Spleen (tissue), 11 donors: ENCODE results near the gene IL1B. TPM values are rescaled to one million over a fixed set of nuclear protein-coding genes. Genes with fewer than 3 reads are reported as not detected.
A peak's percentile ranks its signal among the peaks of the same experiment; 100 is the strongest.

Source experiments
- DNase-seq: peaks from one replicate; pipeline ENCODE4 v3.0.0-alpha.2; 2020
- H3K27ac ChIP-seq, 8 donors: fragments of 200-600 bp; sonication (generic) in 7 of 8; 1 replicate in 4 of 8; 2 replicates in 4 of 8; pipeline versions ENCODE4 v1.5.0 to v1.8.0; 2016 to 2021; ENCODE audit warnings: inconsistent platforms in 4 of 8, mild to moderate bottlenecking in 4 of 8, moderate library complexity in 1 of 8
- H3K27me3 ChIP-seq, 7 donors: fragments of 200-600 bp; sonication (generic) in 6 of 7; replicated peaks in 1 of 7; 1 replicate in 4 of 7; 2 replicates in 3 of 7; pipeline versions ENCODE4 v1.5.0 to v1.8.0; 2016 to 2021; ENCODE audit warnings: inconsistent platforms in 3 of 7, mild to moderate bottlenecking in 1 of 7
- H3K36me3 ChIP-seq, 6 donors: fragments of 200-600 bp; sonication (generic) in 5 of 6; 1 replicate in 4 of 6; 2 replicates in 2 of 6; pipeline versions ENCODE4 v1.5.0 to v1.8.0; 2016 to 2021; ENCODE audit warnings: inconsistent platforms in 2 of 6
- H3K4me1 ChIP-seq, 6 donors: fragments of 200-600 bp; sonication (generic) in 5 of 6; 1 replicate in 3 of 6; 2 replicates in 3 of 6; pipeline versions ENCODE4 v1.5.0 to v1.8.0; 2016 to 2021; ENCODE audit warnings: inconsistent platforms in 3 of 6
- H3K4me3 ChIP-seq, 8 donors: fragments of 200-600 bp; sonication (generic) in 7 of 8; 1 replicate in 4 of 8; 2 replicates in 4 of 8; pipeline versions ENCODE4 v1.5.0 to v1.8.0; 2016 to 2021; ENCODE audit warnings: inconsistent platforms in 4 of 8, mild to moderate bottlenecking in 4 of 8, moderate library complexity in 2 of 8
- H3K9me3 ChIP-seq, 8 donors: fragments of 200-600 bp; sonication (generic) in 7 of 8; 1 replicate in 4 of 8; 2 replicates in 4 of 8; pipeline versions ENCODE4 v1.5.0 to v1.8.0; 2016 to 2021; ENCODE audit warnings: inconsistent platforms in 4 of 8
- CTCF ChIP-seq, 11 experiments: fragments of 200-600 bp in 7 of 11; fragments of 450-650 bp in 4 of 11; sonication (generic) in 4 of 11; IDR thresholded peaks in 8 of 11; conservative IDR thresholded peaks in 3 of 11; 1 replicate in 7 of 11; 2 replicates in 4 of 11; pipeline versions ENCODE4 v1.4.0 to v1.8.0; 2016 to 2021; ENCODE audit warnings: antibody characterized with exemption in 11 of 11, inconsistent platforms in 4 of 11, mild to moderate bottlenecking in 1 of 11
- POLR2A ChIP-seq, 3 donors: fragments of 450-650 bp; IDR thresholded peaks; one replicate each; pipeline ENCODE4 v1.5.1; 2017; ENCODE audit warnings: antibody characterized with exemption in 3 of 3, mild to moderate bottlenecking in 1 of 3
- POLR2AphosphoS5 ChIP-seq, 3 donors: sonication (generic); formaldehyde crosslinking; IDR thresholded peaks; one replicate each; pipeline ENCODE4 v1.5.1; 2017; ENCODE audit warnings: antibody characterized with exemption in 3 of 3
- WGBS, 5 donors: extraction: QIAGEN DNeasy Blood & Tissue Kit in 3 of 5; methylation state at CpG; one replicate each; pipeline versions ENCODE4 v1.1.5 to v1.1.7; 2013 to 2018; 5-methylcytosine and 5-hydroxymethylcytosine counted together
- intact Hi-C: fragments of 100-400 bp; cut with DNase I; formaldehyde crosslinking; loops from one replicate; pipeline ENCODE4 v1.15.0; 2023; ENCODE audit warnings: low total_unique reads
- polyA plus RNA-seq, 3 donors: library from polyadenylated mRNA; stranded (reverse); fragments of 200-250 nt; gene quantifications; one replicate each; pipeline ENCODE4 v1.2.1, GENCODE V29; 2013
- total RNA-seq, 7 donors: library from RNA; depleted of rRNA in 3 of 7; stranded (reverse); fragments of >200 nt in 3 of 7; fragmentation: NEBNext Ultra II Directional in 4 of 7; extraction: Animal tissue kit (Norgen Biotek cat#: 25700) in 4 of 7; gene quantifications; one replicate each; pipeline versions ENCODE4 v1.1.0 to v1.2.1, GENCODE V29; 2016 to 2021
- donor health status: healthy with polysubstance abuse.
- donor health status: DM: no; HTN: no; CAD: no; lungs with moderate emphysema.
- donor health status: DM: no; HTN: no; CAD: no.
- donor health status: Bipolar disorder and iron deficiency.
- donor health status: healthy.
- donor health status: DM: no; HTN: no; CAD: no.
- donor health status: DM: yes; HTN: yes; CAD: no.

IL1B gene
- total and polyA plus RNA-seq, 10 donors = 3.4 to 81.9 (median 11.5) TPM

GRCh38 chr2:112813280-112813966 lies 23.2 kb downstream of the IL1B start:
- intact Hi-C loops = no loop called here
- no peak for DNase-seq
- Histone ChIP-seq H3K27me3 (no peaks in the 10 kb centered on the region), H3K4me3 (no peak overlapping the region), H3K36me3 (no peaks in the 10 kb centered on the region), H3K4me1 (peaks cover 12 to 42% (median 26%) of the 10 kb centered on the region in 6 donors), H3K27ac (peak overlapping the region in 2 of 8 donors; percentile 26 to 48), H3K9me3 (no peaks in the 10 kb centered on the region)
- WGBS, 5 donors = 84 to 91% (median 90%) methylated on average over 10 of the region's 10 CpGs
- TF ChIP-seq POLR2AphosphoS5 (IDR thresholded peaks at IDR 0.05) (no peak), POLR2A (IDR thresholded peaks at IDR 0.05) (no peak), CTCF (IDR thresholded peaks at IDR 0.05 in 8 of 11, conservative IDR thresholded peaks at IDR 0.05 in 3 of 11) (no peak)

DNA sequence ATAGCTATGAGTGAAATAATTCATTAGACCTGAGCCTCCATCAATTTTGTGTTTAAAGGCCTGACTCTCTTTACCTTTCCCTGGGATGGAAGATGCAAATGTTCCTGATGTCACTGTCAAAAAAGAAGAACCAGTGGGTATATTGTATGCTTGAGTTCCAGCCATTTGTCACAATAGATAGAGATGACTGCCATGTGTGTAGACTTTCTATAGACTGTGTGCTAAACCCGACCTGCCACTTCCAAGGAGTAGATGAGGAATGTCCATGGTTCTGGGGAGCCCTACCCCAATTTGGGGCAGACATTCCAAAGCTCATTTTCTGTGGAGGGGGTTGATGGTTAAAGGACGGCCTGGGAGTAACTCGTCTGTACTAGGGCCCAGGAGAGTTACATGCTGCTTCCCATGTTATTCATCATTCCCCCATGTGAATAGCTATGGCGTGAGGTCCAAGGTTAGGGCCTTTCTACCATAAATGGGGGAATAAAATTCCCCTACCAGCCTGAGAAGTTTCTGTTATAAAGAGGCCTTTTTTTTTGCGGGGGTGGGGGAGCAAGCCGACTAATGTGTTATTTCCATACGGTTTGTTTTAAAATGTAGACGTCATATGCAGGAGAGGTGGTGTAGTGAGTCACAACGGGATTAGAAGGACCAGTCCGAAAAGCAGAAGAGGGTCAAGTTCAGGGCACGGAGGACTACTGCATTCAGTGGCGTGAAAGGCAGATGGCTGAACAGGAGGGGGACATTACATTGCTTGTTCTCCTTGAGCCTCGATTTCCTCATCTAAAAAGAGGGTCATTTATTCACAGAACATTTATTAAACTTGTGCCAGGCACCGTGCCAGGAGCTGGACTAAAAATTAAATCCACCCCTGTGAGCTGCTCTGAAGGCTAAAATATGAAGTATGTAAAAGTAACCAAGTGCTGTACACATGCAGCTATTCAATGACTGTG lies 24.0 kb downstream of the IL1B start:
- Histone ChIP-seq H3K27ac (peak overlapping the region in 4 of 8 donors; percentile 41 to 59 (median 52)), H3K36me3 (no peaks in the 10 kb centered on the region), H3K4me3 (no peak overlapping the region), H3K27me3 (no peaks in the 10 kb centered on the region), H3K9me3 (peaks cover 0 to 6% (median 2%) of the 10 kb centered on the region in 8 donors), H3K4me1 (peaks cover 12 to 42% (median 26%) of the 10 kb centered on the region in 6 donors)
- intact Hi-C loops = no loop called here
- no peak for DNase-seq
- TF ChIP-seq CTCF (IDR thresholded peaks at IDR 0.05 in 8 of 11, conservative IDR thresholded peaks at IDR 0.05 in 3 of 11) = no peak
- no peak for TF ChIP-seq POLR2A (IDR thresholded peaks at IDR 0.05)
- no peak for TF ChIP-seq POLR2AphosphoS5 (IDR thresholded peaks at IDR 0.05)
- 46 to 66% (median 59%) methylated on average over 14 of the region's 14 CpGs for WGBS, 5 donors

- intact Hi-C loops = no loop called here
- WGBS, 5 donors = 19 to 34% (median 25%) methylated on average over 7 of the region's 7 CpGs
Measured at GRCh38 chr2:112811841-112812306, 24.7 kb downstream of the IL1B start.

More at GRCh38 chr2:112811841-112812306, 24.7 kb downstream of the IL1B start:
- H3K4me1 ChIP-seq = peaks cover 12 to 42% (median 26%) of the 10 kb centered on the region in 6 donors
- H3K36me3 ChIP-seq = no peaks in the 10 kb centered on the region
- H3K4me3 ChIP-seq = no peak overlapping the region
- H3K9me3 ChIP-seq = peaks cover 0 to 14% (median 7%) of the 10 kb centered on the region in 8 donors
- H3K27me3 ChIP-seq = no peaks in the 10 kb centered on the region
- no peak for DNase-seq
- peak overlapping the region in 6 of 8 donors; percentile 23 to 59 (median 48) for H3K27ac ChIP-seq
- peak in 1 of 3 donors; percentile 77 for TF ChIP-seq POLR2AphosphoS5 (IDR thresholded peaks at IDR 0.05)
- no peak for TF ChIP-seq CTCF (IDR thresholded peaks at IDR 0.05 in 8 of 11, conservative IDR thresholded peaks at IDR 0.05 in 3 of 11)
- no peak for TF ChIP-seq POLR2A (IDR thresholded peaks at IDR 0.05)
